Measurements from ENCODE around the gene ALDH3B1.

Gene ALDH3B1

DNA sequence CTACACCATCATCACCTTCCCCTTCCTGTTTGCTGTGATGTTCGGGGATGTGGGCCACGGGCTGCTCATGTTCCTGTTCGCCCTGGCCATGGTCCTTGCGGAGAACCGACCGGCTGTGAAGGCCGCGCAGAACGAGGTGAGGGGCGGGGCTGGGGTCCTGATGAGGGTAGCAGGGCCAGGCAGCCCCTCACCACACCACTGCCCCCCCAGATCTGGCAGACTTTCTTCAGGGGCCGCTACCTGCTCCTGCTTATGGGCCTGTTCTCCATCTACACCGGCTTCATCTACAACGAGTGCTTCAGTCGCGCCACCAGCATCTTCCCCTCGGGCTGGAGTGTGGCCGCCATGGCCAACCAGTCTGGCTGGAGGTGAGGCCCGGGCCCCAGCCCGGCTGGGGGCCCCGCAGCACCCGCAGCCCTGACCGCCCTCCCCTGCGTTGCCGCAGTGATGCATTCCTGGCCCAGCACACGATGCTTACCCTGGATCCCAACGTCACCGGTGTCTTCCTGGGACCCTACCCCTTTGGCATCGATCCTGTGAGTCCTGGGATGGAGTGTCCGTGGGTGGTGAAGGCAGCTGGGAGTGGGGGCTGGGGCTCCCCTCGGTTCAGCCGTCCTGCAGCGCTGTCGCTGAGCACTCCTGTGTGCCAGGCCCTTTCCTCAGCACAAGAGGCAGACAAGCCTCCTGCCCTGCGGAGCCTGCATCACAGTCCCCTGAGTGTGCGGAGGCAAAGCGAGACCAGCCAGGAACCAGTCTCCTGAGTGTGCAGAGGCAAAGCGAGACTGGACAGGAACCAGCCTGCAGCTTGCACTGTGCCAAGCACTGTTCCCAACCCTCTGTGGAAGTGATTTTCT is 37.5 kb downstream of the ALDH3B1 start:
- no peak for DNase-seq

- DNase-seq = no peak
Measured at GRCh38 chr11:68048681-68049508, 38.8 kb downstream of the ALDH3B1 start.

DNA sequence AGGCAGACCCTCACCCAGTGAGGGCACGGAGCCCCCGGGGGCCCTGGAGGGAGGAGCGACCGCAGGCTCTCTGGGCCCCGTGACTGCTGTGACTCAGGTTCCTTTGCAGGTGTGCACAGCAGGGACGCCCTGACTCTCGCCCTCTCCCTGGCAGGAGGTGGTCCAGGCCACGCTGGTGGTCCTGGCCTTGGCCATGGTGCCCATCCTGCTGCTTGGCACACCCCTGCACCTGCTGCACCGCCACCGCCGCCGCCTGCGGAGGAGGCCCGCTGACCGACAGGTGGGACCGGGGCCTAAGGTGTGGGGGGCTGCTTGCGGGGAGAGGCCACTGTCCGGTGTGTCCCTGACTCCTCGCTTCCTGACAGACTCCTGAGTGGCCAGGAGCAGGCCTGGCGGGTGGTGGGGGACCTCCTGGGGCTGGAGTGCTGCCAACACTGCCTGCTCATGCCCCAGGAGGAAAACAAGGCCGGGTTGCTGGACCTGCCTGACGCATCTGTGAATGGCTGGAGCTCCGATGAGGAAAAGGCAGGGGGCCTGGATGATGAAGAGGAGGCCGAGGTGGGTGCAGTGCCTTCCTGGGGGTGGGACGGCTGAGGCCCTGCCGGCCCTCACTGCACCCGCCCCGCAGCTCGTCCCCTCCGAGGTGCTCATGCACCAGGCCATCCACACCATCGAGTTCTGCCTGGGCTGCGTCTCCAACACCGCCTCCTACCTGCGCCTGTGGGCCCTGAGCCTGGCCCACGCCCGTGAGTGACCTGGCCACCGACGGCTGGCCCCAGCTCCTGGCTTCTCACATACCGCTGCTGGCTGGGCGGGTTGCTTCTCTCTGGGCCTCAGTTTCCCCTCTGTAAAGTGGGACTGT is 39.6 kb downstream of the ALDH3B1 start:
- DNase-seq = no peak

DNA sequence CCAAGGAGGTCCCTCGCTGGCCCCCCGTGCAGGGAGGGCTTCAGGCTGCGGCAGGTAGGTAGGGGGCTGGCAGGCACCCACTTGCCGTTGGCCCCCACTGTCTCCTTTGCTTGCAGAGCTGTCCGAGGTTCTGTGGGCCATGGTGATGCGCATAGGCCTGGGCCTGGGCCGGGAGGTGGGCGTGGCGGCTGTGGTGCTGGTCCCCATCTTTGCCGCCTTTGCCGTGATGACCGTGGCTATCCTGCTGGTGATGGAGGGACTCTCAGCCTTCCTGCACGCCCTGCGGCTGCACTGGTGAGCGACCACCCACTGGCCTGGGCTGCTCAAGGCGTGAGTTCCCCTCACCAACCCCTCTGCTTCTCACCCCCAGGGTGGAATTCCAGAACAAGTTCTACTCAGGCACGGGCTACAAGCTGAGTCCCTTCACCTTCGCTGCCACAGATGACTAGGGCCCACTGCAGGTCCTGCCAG is 40.3 kb downstream of the ALDH3B1 start:
- DNase-seq = no peak

- no peak for DNase-seq
Measured at GRCh38 chr11:68051191-68052136, 41.3 kb downstream of the ALDH3B1 start.

DNA sequence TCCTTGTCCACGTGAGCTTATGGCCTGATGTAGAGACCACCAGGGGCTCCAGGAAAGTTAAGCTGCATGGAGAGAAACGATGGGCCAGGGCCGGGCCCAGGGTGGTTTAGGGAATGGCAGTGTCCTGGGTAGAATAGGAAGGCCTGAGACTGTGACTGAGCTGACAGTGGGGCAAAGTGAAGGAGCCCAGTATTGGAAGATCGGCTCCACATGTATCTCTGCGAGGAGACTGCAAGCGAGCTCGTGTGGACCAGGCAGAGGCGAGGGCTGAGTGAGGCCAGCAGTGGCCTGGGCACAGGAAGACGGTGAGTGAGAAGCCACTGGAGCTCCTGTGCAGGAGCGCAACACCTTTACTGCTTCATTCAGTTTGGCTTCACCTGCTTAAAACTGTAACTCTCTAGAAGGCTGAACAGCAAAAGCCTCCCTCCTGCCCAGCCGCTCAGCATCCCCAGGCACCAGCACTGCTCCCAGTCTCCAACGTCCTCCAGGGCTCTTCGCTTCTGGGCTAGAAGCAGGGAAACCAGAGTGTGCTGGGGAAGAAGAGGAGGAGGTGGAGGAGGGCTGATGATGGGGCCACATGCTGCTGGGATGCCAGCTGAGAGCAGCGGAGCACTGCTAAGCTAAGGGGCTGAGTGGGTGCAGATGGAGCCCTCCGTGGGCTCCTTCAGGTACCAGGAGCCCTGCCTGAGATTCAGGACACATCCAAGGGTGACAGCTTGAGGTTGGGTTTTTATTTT is 42.2 kb downstream of the ALDH3B1 start:
- DNase-seq = no peak

GRCh38 chr11:68053117-68053516 is 43.0 kb downstream of the ALDH3B1 start:
- no peak for DNase-seq

GRCh38 chr11:68053981-68054812 is 44.1 kb downstream of the ALDH3B1 start:
- no peak for DNase-seq

GRCh38 chr11:68056317-68057285 is 46.5 kb downstream of the ALDH3B1 start:
- no peak for DNase-seq

DNA sequence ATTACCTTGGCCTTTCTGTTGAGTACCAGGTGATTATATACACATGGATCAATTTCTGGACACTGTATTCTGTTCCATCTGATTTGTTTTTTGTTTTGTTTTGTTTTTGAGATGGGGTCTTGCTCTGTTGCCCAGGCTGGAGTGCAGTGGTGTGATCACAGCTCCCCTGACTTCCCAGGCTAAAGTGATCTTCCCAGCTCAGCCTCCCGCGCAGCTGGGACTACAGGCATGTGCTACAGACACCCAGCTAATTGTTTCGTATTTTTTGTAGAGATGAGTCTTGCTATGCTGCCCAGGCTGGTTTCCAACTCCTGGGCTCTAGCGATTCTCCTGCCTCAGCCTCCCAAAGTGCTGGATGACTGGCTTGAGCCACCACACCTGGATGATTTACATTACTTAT is 47.7 kb downstream of the ALDH3B1 start:
- DNase-seq = no peak

GRCh38 chr11:68061508-68061907 is 51.4 kb downstream of the ALDH3B1 start:
- DNase-seq = no peak

DNA sequence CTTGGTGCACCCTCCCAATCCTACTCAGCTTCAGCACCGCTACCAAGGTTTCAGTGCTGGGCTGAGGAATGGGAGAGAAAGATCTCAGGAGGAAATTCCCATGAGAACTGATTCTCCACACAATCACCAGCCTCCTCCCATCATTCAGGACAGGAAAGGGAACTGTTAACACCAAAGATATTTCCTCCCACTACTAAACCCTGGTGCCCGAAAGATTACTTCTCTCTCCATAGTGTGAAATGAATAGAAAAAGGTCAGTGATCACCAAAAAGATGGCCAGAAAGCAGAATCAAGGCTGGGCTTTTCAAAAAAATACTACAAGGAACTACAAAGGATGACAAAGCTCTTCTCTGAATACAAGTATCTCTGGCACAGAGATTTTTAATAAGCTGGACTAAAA is 54.8 kb downstream of the ALDH3B1 start:
- no peak for DNase-seq

GRCh38 chr11:68065841-68066240 is 55.7 kb downstream of the ALDH3B1 start:
- DNase-seq = no peak

DNA sequence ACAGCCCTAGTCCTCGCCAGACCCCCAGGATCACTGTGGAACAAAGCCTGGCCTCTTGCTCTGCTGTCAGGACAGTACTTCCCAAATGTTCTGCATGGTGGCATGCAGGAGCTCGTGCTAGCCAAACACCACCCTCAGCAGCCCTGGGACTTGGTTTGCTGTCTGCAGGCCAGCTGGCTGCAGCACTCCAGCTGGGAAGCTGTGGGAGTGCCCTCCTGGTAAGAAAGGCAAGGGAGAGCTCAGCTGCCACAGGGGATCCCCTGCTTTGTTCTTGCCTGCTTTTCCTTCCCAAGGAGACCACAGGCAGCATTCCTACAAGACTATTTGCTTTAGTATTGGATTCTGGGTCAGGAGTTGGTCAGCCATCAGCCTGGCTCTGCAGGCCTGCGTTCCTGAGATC is 56.6 kb downstream of the ALDH3B1 start:
- DNase-seq = no peak

GRCh38 chr11:68067991-68068390 is 57.9 kb downstream of the ALDH3B1 start:
- no peak for DNase-seq

- DNase-seq = no peak
Measured at GRCh38 chr11:68071281-68072048, 61.3 kb downstream of the ALDH3B1 start.

DNA sequence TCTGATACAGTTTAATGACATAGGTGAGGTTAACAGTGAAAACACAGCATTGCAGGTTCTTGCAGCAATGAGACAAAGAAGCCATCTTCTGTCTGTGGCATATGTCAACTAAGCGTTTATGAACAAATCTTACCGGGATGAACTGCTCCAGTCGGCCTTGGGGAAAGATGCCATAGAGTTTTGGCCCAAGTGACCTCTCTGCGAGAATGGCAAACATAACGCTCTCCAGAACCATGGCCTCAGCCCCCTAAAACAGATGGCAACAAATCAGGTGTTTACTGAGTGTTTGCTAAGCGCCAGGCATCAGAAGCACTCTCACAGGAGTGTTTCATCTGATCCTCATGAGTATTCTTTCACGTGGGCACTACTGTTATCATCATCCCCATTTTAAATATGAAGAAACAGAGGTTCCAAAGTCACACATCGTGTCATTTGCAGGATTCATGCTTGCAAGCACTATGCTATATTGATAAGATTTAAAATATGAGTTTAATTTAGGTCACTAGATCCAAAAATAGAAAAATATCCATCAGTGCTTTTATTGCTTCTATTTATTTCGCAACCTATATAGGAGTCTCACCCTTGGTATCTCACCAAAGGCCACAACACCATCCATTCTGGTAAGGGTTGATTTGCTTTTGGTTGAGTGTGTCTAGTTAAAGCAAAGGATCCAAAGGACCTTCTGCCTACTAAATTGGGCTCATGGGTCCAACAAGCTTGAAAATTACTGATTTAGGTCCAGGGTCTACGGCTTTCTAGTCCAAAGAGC is 64.6 kb downstream of the ALDH3B1 start:
- no peak for DNase-seq
